NCI-H748 treated with DMSO at 0.1 percent for 48 hours (cell line): ENCODE measurements around the gene SYNGAP1.
"Not testable (repeated sequence)": the region's sequence is repeated elsewhere in the genome, so short reads cannot be mapped to it uniquely, and the experiment has no call there.

Source experiments
- DNase-seq: peaks from one replicate; lab custom pipeline; 2025; lab: John Stamatoyannopoulos, UW

The SYNGAP1 gene

GRCh38 chr6:33419580-33420490, at the start of gene SYNGAP1:
SYNGAP1 (plus strand) TSS chr6:33420065; CDS start chr6:33420265, 200 bp downstream.
- DNase-seq = no peak

- DNase-seq = not testable (repeated sequence)
These were observed 48.0 kb upstream of the SYNGAP1 start for GRCh38 chr6:33371901-33372300.

- no peak for DNase-seq
These were observed 47.2 kb upstream of the SYNGAP1 start for GRCh38 chr6:33372526-33373123.

GRCh38 chr6:33373960-33374910, 45.6 kb upstream of the SYNGAP1 start:
- DNase-seq = no peak

- no peak for DNase-seq
These were observed 44.7 kb upstream of the SYNGAP1 start for GRCh38 chr6:33375143-33375671.

- no peak for DNase-seq
These were observed 42.7 kb upstream of the SYNGAP1 start for GRCh38 chr6:33377171-33377570.

GRCh38 chr6:33379184-33379583, 40.7 kb upstream of the SYNGAP1 start:
- DNase-seq = not testable (repeated sequence)

- DNase-seq = no peak
These were observed 39.4 kb upstream of the SYNGAP1 start for GRCh38 chr6:33380272-33380981.

GRCh38 chr6:33383427-33384185, 36.3 kb upstream of the SYNGAP1 start:
- DNase-seq = no peak

GRCh38 chr6:33384581-33385020, 35.3 kb upstream of the SYNGAP1 start:
- DNase-seq = no peak

- DNase-seq = no peak
These were observed 29.7 kb upstream of the SYNGAP1 start for GRCh38 chr6:33390173-33390572.

GRCh38 chr6:33390767-33391277, 29.0 kb upstream of the SYNGAP1 start:
- DNase-seq = no peak

- DNase-seq = peak; percentile 100
These were observed 28.5 kb upstream of the SYNGAP1 start, which contains the start of gene KIFC1 for GRCh38 chr6:33391278-33391921. KIFC1 (plus strand) TSS chr6:33391823; CDS start chr6:33391986, 163 bp downstream.

GRCh38 chr6:33391922-33392594, 27.8 kb upstream of the SYNGAP1 start:
- no peak for DNase-seq

- no peak for DNase-seq
These were observed 27.3 kb upstream of the SYNGAP1 start for GRCh38 chr6:33392595-33392948.

GRCh38 chr6:33392979-33393378, 26.9 kb upstream of the SYNGAP1 start:
- DNase-seq = no peak

GRCh38 chr6:33397541-33397940, 22.3 kb upstream of the SYNGAP1 start:
- no peak for DNase-seq

- DNase-seq = not testable (repeated sequence)
These were observed 21.3 kb upstream of the SYNGAP1 start for GRCh38 chr6:33398601-33399000.

- not testable (repeated sequence) for DNase-seq
These were observed 20.0 kb upstream of the SYNGAP1 start for GRCh38 chr6:33399881-33400280.
